MM.1S (cell line): ENCODE results near the gene CCDC87.

Experiments
- EZH2 ChIP-seq: fragments of 300-600 bp; sonication (generic); optimal IDR thresholded peaks from 2 replicates; pipeline ENCODE3; 2017; ENCODE audit warnings: low read depth, mild to moderate bottlenecking, antibody characterized with exemption, low read length, mixed read lengths
- TF ChIP-seq, protein P1 (sequence below): fragments of 300-600 bp; sonication (generic); IDR thresholded peaks from 2 replicates; pipeline ENCODE4 v1.5.1; 2016; ENCODE audit warnings: antibody characterized with exemption, low read length, mixed read lengths

DNA sequence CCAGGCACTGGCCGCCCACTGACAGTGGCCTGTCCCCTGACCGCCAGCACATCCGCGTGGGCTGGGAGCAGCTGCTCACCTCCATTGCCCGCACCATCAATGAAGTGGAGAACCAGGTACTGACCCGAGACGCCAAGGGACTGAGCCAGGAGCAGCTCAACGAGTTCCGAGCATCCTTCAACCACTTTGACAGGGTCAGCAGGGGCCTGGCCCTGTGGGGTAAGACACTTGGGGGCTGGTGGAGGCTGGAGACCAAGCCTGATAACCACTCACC lies 31.0 kb downstream of the CCDC87 start:
- TF ChIP-seq, protein P1, sequence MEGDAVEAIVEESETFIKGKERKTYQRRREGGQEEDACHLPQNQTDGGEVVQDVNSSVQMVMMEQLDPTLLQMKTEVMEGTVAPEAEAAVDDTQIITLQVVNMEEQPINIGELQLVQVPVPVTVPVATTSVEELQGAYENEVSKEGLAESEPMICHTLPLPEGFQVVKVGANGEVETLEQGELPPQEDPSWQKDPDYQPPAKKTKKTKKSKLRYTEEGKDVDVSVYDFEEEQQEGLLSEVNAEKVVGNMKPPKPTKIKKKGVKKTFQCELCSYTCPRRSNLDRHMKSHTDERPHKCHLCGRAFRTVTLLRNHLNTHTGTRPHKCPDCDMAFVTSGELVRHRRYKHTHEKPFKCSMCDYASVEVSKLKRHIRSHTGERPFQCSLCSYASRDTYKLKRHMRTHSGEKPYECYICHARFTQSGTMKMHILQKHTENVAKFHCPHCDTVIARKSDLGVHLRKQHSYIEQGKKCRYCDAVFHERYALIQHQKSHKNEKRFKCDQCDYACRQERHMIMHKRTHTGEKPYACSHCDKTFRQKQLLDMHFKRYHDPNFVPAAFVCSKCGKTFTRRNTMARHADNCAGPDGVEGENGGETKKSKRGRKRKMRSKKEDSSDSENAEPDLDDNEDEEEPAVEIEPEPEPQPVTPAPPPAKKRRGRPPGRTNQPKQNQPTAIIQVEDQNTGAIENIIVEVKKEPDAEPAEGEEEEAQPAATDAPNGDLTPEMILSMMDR = no peak
- TF ChIP-seq EZH2 = no peak
